ENCODE results near the gene HAGHL.
A peak's percentile ranks its signal among the peaks of the same experiment; 100 is the strongest.

The HAGHL gene

DNA sequence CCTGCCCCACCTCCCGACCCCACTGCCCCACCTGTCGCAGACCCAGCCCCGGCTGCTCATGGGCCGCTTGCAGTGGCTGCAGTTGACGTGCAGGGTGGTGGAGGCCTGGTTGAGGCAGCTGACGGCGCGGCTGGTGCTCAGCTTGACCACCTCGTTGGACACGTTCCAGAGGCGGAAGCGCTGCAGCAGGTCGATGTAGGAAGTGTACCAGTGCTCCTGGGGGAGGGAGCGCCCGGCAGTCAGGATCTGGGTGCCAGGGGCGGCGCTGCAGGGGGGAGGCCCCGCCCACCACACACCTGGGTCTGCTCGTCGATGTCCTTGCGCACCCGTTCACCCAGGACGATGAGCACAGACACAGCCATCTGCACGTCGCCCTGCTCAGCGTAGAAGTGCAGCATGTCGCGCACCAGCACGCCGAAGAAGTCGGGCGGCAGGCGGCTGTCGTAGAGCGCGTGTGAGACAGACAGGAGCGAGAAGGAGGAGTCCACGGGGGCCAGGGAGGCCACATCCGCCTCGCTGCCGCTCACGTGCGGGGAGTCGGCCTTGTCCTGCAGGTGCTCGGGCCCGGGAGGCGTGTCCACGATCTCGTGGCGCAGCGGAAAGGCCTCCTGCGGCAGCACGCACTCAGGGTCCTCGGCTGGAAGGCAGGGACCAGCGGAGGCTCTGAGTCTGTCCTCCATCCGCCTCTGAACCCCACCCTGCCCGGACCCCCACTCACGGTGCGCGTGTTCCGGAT lies 41.8 kb upstream of the HAGHL start:
- TF ChIP-seq SNAI2 (CRISPR knock-in tag; IDR thresholded peaks at IDR 0.05) (no peak), TCF4 (CRISPR knock-in tag; IDR thresholded peaks at IDR 0.05; ENCODE audit: borderline replicate concordance) (no peak), ZNF8 (CRISPR knock-in tag; IDR thresholded peaks at IDR 0.05) (no peak), TSHZ2 (CRISPR knock-in tag; IDR thresholded peaks at IDR 0.05) (no peak), ZFP3 (CRISPR knock-in tag; IDR thresholded peaks at IDR 0.05) (no peak), ZC3H10 (CRISPR knock-in tag; IDR thresholded peaks at IDR 0.05) (no peak), CSRNP3 (CRISPR knock-in tag; IDR thresholded peaks at IDR 0.05) (no peak), ZNF565 (CRISPR knock-in tag; conservative IDR thresholded peaks at IDR 0.05; ENCODE audit: low read depth) (no peak), CSDC2 (CRISPR knock-in tag; IDR thresholded peaks at IDR 0.05) (no peak), OSR1 (CRISPR knock-in tag; IDR thresholded peaks at IDR 0.05) (no peak), CREB5 (CRISPR knock-in tag; IDR thresholded peaks at IDR 0.05; ENCODE audit: low read depth) (no peak)
- TF ChIP-seq, protein P1, sequence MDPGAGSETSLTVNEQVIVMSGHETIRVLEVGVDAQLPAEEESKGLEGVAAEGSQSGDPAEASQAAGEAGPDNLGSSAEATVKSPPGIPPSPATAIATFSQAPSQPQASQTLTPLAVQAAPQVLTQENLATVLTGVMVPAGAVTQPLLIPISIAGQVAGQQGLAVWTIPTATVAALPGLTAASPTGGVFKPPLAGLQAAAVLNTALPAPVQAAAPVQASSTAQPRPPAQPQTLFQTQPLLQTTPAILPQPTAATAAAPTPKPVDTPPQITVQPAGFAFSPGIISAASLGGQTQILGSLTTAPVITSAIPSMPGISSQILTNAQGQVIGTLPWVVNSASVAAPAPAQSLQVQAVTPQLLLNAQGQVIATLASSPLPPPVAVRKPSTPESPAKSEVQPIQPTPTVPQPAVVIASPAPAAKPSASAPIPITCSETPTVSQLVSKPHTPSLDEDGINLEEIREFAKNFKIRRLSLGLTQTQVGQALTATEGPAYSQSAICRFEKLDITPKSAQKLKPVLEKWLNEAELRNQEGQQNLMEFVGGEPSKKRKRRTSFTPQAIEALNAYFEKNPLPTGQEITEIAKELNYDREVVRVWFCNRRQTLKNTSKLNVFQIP (CRISPR knock-in tag; IDR thresholded peaks at IDR 0.05; ENCODE audit: borderline replicate concordance, low read depth), result no peak
- ATAC-seq, result no peak

DNA sequence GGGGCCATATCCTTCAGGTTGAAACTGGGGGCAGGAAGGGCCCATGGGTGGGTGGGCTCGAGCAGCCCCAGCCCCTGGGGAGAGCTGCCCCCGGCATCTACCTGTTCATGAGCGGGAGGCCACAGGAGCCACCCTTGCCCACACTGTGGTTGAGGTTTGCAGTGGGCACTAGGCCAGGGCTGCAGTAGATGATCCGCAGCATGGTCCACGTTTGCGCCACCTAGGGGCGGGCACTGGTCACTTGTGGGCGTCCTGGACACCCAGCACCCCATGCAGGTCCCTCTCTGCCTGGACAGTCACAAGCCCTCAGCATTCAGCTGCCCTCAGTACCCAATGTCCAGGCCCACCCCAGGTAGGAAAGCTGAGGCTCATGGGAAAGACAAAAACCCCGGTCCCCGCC lies 40.9 kb upstream of the HAGHL start:
- TF ChIP-seq, protein P2, sequence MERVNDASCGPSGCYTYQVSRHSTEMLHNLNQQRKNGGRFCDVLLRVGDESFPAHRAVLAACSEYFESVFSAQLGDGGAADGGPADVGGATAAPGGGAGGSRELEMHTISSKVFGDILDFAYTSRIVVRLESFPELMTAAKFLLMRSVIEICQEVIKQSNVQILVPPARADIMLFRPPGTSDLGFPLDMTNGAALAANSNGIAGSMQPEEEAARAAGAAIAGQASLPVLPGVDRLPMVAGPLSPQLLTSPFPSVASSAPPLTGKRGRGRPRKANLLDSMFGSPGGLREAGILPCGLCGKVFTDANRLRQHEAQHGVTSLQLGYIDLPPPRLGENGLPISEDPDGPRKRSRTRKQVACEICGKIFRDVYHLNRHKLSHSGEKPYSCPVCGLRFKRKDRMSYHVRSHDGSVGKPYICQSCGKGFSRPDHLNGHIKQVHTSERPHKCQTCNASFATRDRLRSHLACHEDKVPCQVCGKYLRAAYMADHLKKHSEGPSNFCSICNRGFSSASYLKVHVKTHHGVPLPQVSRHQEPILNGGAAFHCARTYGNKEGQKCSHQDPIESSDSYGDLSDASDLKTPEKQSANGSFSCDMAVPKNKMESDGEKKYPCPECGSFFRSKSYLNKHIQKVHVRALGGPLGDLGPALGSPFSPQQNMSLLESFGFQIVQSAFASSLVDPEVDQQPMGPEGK (CRISPR knock-in tag; IDR thresholded peaks at IDR 0.05; ENCODE audit: borderline replicate concordance), result no peak
- TF ChIP-seq ZC3H10 (CRISPR knock-in tag; IDR thresholded peaks at IDR 0.05) (no peak), CREB5 (CRISPR knock-in tag; IDR thresholded peaks at IDR 0.05; ENCODE audit: low read depth) (no peak), ZNF8 (CRISPR knock-in tag; IDR thresholded peaks at IDR 0.05) (no peak), CSRNP3 (CRISPR knock-in tag; IDR thresholded peaks at IDR 0.05) (no peak), ISL1 (CRISPR knock-in tag; IDR thresholded peaks at IDR 0.05) (no peak), GLIS3 (CRISPR knock-in tag; IDR thresholded peaks at IDR 0.05) (no peak)
- ATAC-seq, result peak; percentile 20

Measured in SK-N-SH treated with all-trans-retinoic acid at 6 μM for 48 hours (cell line).